SU-DHL-6 (cell line): ENCODE data around the gene TOR4A.
"Not testable (repeated sequence)": the region's sequence is repeated elsewhere in the genome, so short reads cannot be mapped to it uniquely, and the experiment has no call there.

Experiments
- H2AFZ ChIP-seq: fragments of 200-600 bp; sonication (generic); 2 replicates; pipeline ENCODE4 v1.6.1; 2014; ENCODE audit warnings: low read depth, mild to moderate bottlenecking, moderate library complexity, mixed read lengths, antibody characterized with exemption, low read length; ENCODE audit not compliant: severe bottlenecking
- H3F3A ChIP-seq: fragments of 200-600 bp; shearing (Covaris generic); 2 replicates; pipeline ENCODE4 v1.6.0; 2016; ENCODE audit warnings: antibody characterized with exemption, mild to moderate bottlenecking; ENCODE audit not compliant: insufficient read depth
- H3K27ac ChIP-seq: fragments of 200-600 bp; sonication (generic); 2 replicates; pipeline ENCODE4 v1.5.1; 2016; ENCODE audit warnings: low read depth, mild to moderate bottlenecking, low read length, moderate library complexity, mixed read lengths
- H3K27me3 ChIP-seq: fragments of 200-600 bp; sonication (generic), shearing (Covaris generic); 2 replicates; pipeline ENCODE4 v1.6.0; 2014; ENCODE audit warnings: mild to moderate bottlenecking, low read length
- H3K36me3 ChIP-seq: fragments of 200-600 bp; sonication (generic); 2 replicates; pipeline ENCODE4 v1.6.1; 2014; ENCODE audit warnings: mild to moderate bottlenecking, low read length, mixed read lengths
- H3K4me2 ChIP-seq: fragments of 300-600, 200-600 bp; shearing (Covaris generic), sonication (generic); 2 replicates; pipeline ENCODE4 v1.6.0; 2014; ENCODE audit warnings: low read length, low read depth, mild to moderate bottlenecking; ENCODE audit not compliant: poor library complexity, severe bottlenecking
- H3K4me3 ChIP-seq: fragments of 200-600 bp; sonication (generic); 2 replicates; pipeline ENCODE4 v1.5.1; 2014; ENCODE audit warnings: antibody characterized with exemption, low read length, mild to moderate bottlenecking, mixed read lengths; ENCODE audit not compliant: insufficient read depth, poor library complexity, severe bottlenecking
- H3K79me2 ChIP-seq: fragments of 200-600 bp; sonication (generic); 2 replicates; pipeline ENCODE4 v1.6.1; 2014; ENCODE audit warnings: mild to moderate bottlenecking, low read length, moderate library complexity; ENCODE audit not compliant: insufficient read depth
- H3K9ac ChIP-seq: fragments of 200-600 bp; sonication (generic); 2 replicates; pipeline ENCODE4 v1.7.0; 2014; ENCODE audit warnings: mild to moderate bottlenecking, low read length
- H3K9me2 ChIP-seq: fragments of 200-600 bp; sonication (generic); replicated peaks from 2 replicates; pipeline ENCODE4 v1.6.1; 2014; ENCODE audit warnings: low read length; ENCODE audit not compliant: insufficient read depth
- H3K9me3 ChIP-seq: fragments of 200-600 bp; sonication (generic); 2 replicates; pipeline ENCODE4 v1.6.1; 2014; ENCODE audit warnings: low read length, mixed read lengths; ENCODE audit not compliant: insufficient read depth
- H4K20me1 ChIP-seq: fragments of 200-600 bp; sonication (generic); 2 replicates; pipeline ENCODE4 v1.6.1; 2014; ENCODE audit warnings: low read depth, mild to moderate bottlenecking, antibody characterized with exemption, low read length, moderate library complexity, mixed read lengths
- EZH2phosphoT487 ChIP-seq: fragments of 200-600 bp; sonication (generic), shearing (Covaris generic); conservative IDR thresholded peaks from 2 replicates; pipeline ENCODE4 v1.6.1; 2018; ENCODE audit warnings: mild to moderate bottlenecking, antibody characterized with exemption, low read length, moderate library complexity, mixed read lengths
- TF ChIP-seq, protein P1 (sequence below): fragments of 200-600 bp; sonication (generic); IDR thresholded peaks from one replicate; pipeline ENCODE4 v1.5.1; 2017; ENCODE audit warnings: antibody characterized with exemption, mild to moderate bottlenecking, low read length, moderate library complexity; ENCODE audit not compliant: insufficient read depth, poor library complexity, severe bottlenecking

The TOR4A gene

DNA sequence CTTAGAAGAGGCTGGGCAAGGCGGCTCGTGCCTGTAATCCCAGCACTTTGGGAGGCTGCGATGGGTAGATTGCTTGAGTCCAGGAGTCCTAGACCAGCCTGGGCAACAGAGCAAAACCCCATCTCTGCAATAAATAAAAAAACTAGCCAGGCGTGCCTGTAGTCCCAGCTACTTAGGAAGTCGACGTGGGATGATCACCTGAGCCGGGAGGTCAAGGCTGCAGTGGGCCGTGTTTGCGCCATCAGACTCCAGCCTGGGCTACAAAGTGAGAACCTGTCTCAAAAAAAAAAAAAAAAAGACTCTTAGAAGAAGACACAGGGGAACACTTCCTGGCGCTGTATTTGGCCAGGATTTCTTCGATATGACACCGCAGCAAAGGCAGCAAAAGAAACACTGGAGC lies 48.3 kb downstream of the TOR4A start:
- Histone ChIP-seq H3F3A (no peaks in the 10 kb centered on the region), H3K4me2 (no peak overlapping the region)

DNA sequence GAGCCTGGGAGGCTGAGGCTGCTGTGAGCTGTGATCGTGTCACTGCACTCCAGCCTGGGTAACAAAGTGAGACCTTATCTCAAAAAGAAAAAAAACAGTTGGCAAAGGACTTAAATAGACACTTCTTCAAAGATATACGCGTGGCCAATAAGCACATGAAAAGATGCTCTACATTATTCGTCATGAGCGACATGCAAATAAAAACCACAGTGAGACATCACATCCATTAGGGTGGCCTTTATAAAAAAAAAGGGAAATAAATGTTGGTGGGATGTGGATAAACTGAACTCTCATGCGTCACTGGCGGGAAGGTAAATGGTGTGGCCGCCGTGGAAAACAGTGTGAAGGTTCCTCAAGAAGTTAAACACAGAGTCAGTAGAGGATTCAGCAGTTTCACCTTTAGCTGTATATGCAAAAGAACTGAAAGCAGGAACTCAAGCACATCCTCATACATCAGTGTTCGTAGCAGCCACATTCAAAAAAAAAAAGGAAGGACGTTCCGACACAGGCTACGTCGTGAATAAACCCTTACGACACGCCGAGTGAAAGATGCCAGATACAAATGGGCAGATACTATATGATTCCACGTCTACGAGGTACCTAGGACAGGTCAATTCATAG lies 49.0 kb downstream of the TOR4A start:
- Histone ChIP-seq H3F3A (no peaks in the 10 kb centered on the region), H3K9me3 (no peaks in the 10 kb centered on the region), H2AFZ (no peak overlapping the region), H3K79me2 (no peaks in the 10 kb centered on the region), H3K4me2 (peak overlapping the region; percentile 14), H3K27me3 (no peaks in the 10 kb centered on the region), H4K20me1 (no peaks in the 10 kb centered on the region), H3K4me3 (no peak overlapping the region), H3K27ac (no peak overlapping the region), H3K9ac (no peak overlapping the region), H3K36me3 (no peaks in the 10 kb centered on the region), H3K9me2 (no peaks in the 10 kb centered on the region)
- TF ChIP-seq, protein P1, sequence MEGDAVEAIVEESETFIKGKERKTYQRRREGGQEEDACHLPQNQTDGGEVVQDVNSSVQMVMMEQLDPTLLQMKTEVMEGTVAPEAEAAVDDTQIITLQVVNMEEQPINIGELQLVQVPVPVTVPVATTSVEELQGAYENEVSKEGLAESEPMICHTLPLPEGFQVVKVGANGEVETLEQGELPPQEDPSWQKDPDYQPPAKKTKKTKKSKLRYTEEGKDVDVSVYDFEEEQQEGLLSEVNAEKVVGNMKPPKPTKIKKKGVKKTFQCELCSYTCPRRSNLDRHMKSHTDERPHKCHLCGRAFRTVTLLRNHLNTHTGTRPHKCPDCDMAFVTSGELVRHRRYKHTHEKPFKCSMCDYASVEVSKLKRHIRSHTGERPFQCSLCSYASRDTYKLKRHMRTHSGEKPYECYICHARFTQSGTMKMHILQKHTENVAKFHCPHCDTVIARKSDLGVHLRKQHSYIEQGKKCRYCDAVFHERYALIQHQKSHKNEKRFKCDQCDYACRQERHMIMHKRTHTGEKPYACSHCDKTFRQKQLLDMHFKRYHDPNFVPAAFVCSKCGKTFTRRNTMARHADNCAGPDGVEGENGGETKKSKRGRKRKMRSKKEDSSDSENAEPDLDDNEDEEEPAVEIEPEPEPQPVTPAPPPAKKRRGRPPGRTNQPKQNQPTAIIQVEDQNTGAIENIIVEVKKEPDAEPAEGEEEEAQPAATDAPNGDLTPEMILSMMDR: no peak
- no peak for TF ChIP-seq EZH2phosphoT487

More for the DNA sequence above, 48.3 kb downstream of the TOR4A start:
- Histone ChIP-seq H3K4me3 (no peak overlapping the region), H2AFZ (no peak overlapping the region), H3K79me2 (no peaks in the 10 kb centered on the region), H3K36me3 (no peaks in the 10 kb centered on the region), H3K9me2 (no peaks in the 10 kb centered on the region), H3K27me3 (no peaks in the 10 kb centered on the region), H4K20me1 (no peaks in the 10 kb centered on the region), H3K9ac (no peak overlapping the region), H3K9me3 (no peaks in the 10 kb centered on the region), H3K27ac (no peak overlapping the region)
- TF ChIP-seq, protein P1: no peak
- no peak for TF ChIP-seq EZH2phosphoT487

DNA sequence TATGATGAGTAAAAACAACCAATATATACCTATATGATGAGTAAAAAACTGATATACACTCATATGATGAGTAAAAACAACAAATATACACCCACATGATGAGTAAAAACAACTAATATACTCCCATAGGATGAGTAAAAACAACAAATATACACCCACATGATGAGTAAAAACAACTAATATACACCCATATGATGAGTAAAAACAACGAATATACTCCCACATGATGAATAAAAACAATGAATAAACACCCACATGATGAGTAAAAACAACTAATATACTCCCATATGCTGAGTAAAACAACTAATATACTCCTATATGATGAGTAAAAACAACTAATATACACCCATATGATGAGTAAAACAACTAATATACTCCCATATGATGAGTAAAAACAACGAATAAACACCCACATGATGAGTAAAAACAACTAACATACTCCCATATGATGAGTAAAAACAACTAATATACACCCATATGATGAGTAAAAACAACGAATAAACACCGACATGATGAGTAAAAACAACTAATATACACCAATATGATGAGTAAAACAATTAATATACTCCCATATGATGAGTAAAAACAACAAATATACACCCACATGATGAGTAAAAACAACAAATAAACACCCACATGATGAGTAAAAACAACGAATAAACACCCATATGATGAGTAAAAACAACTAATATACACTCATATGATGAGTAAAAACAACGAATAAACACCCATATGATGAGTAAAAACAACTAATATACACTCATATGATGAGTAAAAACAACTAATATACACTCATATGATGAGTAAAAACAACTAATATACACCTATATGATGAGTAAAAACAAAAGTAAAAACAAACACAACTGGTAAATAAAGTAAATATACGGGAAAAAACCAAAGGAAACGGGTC lies 50.4 kb downstream of the TOR4A start:
- not testable (repeated sequence) for H3K9me3 ChIP-seq, H3K27me3 ChIP-seq, H3K9me2 ChIP-seq, H3K27ac ChIP-seq, H2AFZ ChIP-seq, H3K4me2 ChIP-seq, H3F3A ChIP-seq, H3K36me3 ChIP-seq, H3K4me3 ChIP-seq, H3K79me2 ChIP-seq, H4K20me1 ChIP-seq, H3K9ac ChIP-seq

DNA sequence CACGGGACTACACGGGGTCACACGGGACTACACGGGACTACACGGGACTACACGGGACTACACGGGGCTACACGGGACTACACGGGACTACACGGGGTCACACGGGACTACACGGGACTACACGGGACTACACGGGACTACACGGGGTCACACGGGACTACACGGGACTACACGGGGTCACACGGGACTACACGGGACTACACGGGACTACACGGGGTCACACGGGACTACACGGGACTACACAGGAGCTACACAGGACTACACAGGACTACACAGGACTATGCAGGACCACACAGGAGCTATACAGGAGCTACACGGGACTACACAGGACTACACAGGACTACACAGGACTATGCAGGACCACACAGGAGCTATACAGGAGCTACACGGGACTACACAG lies 52.1 kb downstream of the TOR4A start:
- H3K79me2 ChIP-seq, H3K9me3 ChIP-seq, H3K9ac ChIP-seq, H3K27me3 ChIP-seq, H3K36me3 ChIP-seq, H3K9me2 ChIP-seq, H4K20me1 ChIP-seq, H2AFZ ChIP-seq, H3K4me2 ChIP-seq, H3K4me3 ChIP-seq, H3F3A ChIP-seq, H3K27ac ChIP-seq: not testable (repeated sequence)
